GM12891 (cell line): ENCODE measurements around the gene CBLC.
"Not testable (repeated sequence)": the region's sequence is repeated elsewhere in the genome, so short reads cannot be mapped to it uniquely, and the experiment has no call there.

ENCODE experiments used
- DNase-seq: peaks from one replicate; pipeline ENCODE4 v3.0.0; 2011; ENCODE audit warnings: low spot score; ENCODE audit not compliant: insufficient read length
- FAIRE-seq: peaks from 2 replicates; lab custom pipeline; 2011; peaks lifted over from hg19 to GRCh38; lab: Jason Lieb, UNC
- PAX5 ChIP-seq: IDR thresholded peaks from 2 replicates; pipeline ENCODE4 v1.6.1; 2011; ENCODE audit warnings: low read length, moderate library complexity, mild to moderate bottlenecking; ENCODE audit not compliant: insufficient read depth, severe bottlenecking
- POLR2A ChIP-seq: IDR thresholded peaks from 2 replicates; pipeline ENCODE4 v1.6.1; 2011; ENCODE audit warnings: low read depth, low read length, control low read depth
- POLR2AphosphoS5 ChIP-seq: IDR thresholded peaks from 2 replicates; pipeline ENCODE4 v1.6.1; 2011; ENCODE audit warnings: low read depth, low read length, control low read depth
- POU2F2 ChIP-seq: IDR thresholded peaks from 2 replicates; pipeline ENCODE4 v1.6.1; 2011; ENCODE audit warnings: low read depth, mild to moderate bottlenecking, control low read depth, low read length, moderate library complexity
- SPI1 ChIP-seq: IDR thresholded peaks from 2 replicates; pipeline ENCODE4 v1.6.1; 2011; ENCODE audit warnings: low read depth, low read length, control low read depth
- TAF1 ChIP-seq: IDR thresholded peaks from 2 replicates; pipeline ENCODE4 v1.6.1; 2011; ENCODE audit warnings: low read depth, low read length, control low read depth

CBLC gene

DNA sequence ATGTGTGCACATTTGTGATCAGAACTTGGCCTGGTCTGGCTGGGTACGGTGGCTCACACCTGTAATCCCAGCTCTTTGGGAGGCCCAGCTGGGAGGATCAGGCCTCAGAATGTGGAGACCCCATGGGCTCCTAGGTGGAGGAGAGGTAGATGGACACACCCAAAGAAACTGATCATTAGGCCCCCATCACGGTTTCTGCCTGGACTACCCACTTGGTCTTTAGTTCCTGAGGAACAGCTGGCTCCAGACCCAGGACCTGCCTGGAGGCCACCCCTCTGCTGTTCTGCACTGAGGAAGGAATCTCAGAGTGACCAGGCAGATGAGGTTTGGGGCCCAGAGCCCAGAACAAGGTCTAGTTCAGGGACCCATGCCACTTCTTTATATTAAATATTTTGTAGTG is 1.5 kb downstream of the CBLC start:
- DNase-seq (no peak), FAIRE-seq (no peak)
- TF ChIP-seq POLR2AphosphoS5 (no peak), POLR2A (no peak), PAX5 (no peak), POU2F2 (no peak), SPI1 (no peak), TAF1 (no peak)

- DNase-seq = not testable (repeated sequence)
Measured at GRCh38 chr19:44781694-44782093, 4.0 kb downstream of the CBLC start.

DNA sequence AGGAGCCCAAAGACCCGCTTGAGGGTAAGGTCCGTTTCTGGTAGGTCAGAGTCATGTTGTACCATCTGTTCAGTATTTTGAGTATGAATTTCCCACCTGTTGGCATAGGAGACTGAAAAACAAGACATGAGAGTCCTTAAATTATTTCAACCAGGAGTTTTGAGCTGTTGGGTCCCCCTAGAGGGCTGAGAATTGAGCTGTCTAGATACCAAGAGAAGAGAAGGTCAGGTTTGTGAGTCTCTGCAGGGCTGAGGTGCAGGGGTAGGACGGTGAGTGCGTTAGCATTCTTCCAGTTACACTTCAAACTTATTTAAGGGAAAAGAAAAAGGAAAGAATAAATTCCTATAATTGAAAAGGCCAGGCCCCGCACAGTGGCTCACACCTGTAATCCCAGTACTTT is 5.0 kb downstream of the CBLC start:
- TF ChIP-seq POLR2AphosphoS5 (no peak), POU2F2 (no peak), PAX5 (no peak), TAF1 (no peak), POLR2A (no peak), SPI1 (no peak)
- no peak for DNase-seq
- FAIRE-seq = no peak

More at GRCh38 chr19:44781694-44782093, 4.0 kb downstream of the CBLC start:
- FAIRE-seq = not testable (repeated sequence)

DNA sequence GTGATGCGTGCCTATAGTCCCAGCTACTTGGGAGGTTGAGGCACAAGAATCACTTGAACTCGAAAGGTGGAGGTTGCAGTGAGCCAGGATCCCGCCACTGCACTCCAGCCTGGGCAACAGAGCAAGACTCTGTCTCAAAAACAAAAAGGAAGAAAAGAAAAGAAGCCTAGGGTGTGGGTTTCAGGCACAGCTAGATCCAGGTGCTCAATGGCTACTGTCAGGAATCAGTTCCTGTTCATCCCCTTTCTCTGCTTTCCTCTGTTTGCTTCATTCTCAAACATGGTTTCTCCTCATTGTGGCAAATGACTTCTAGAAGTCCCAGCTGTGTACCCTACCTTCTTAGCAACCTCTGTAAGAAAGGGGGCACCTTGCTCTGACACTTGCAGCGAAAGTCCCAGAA is 5.9 kb downstream of the CBLC start:
- FAIRE-seq (no peak), DNase-seq (no peak)
- TF ChIP-seq SPI1 (no peak), POU2F2 (no peak), TAF1 (no peak), POLR2A (no peak), PAX5 (no peak), POLR2AphosphoS5 (no peak)

GRCh38 chr19:44785271-44785670 is 7.6 kb downstream of the CBLC start:
- FAIRE-seq (no peak), DNase-seq (no peak)
- no peak for TF ChIP-seq TAF1
- TF ChIP-seq PAX5 = no peak
- no peak for TF ChIP-seq POLR2A
- no peak for TF ChIP-seq POLR2AphosphoS5
- TF ChIP-seq POU2F2 = no peak
- TF ChIP-seq SPI1 = no peak

DNA sequence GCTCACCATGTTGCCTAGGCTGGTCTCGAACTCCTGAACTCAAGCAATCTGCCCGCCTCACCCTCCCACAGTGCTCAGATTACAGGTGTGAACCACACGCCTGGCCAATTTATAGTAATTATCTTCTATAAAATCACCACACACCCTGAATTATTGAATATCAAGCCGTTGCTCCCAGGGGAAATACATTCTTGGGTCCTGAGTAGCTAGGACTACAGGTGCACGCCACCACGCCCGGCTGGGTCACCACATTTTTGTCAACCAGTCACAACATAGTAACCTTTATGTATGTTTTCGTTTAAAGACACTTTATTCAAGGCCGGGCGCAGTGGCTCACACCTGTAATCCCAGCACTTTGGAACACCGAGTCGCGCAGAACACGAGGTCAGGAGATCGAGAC is 8.3 kb downstream of the CBLC start:
- DNase-seq = no peak
- TF ChIP-seq TAF1 (no peak), SPI1 (no peak), POU2F2 (no peak), POLR2AphosphoS5 (no peak), POLR2A (no peak), PAX5 (no peak)
- no peak for FAIRE-seq

DNA sequence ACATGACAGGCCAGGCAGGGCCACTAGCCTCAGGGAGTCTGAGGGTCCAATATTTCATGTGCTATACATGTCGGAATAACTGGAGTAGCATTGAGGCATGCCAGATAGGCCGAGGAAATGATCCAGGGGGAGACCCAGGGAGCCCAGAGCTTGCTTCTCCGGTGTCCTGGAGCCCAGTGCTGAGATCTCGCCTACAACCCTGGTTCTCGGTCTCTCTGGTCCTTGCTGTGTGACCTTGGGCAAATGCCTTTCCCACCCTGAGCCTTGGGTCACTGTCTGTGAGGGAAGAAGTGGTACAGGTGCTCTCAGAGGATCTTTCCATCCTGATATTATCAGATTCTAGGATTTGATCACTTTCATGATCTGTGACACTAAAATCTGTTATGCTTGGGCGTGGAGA is 11.3 kb downstream of the CBLC start:
- DNase-seq (no peak), FAIRE-seq (no peak)
- no peak for TF ChIP-seq PAX5

DNA sequence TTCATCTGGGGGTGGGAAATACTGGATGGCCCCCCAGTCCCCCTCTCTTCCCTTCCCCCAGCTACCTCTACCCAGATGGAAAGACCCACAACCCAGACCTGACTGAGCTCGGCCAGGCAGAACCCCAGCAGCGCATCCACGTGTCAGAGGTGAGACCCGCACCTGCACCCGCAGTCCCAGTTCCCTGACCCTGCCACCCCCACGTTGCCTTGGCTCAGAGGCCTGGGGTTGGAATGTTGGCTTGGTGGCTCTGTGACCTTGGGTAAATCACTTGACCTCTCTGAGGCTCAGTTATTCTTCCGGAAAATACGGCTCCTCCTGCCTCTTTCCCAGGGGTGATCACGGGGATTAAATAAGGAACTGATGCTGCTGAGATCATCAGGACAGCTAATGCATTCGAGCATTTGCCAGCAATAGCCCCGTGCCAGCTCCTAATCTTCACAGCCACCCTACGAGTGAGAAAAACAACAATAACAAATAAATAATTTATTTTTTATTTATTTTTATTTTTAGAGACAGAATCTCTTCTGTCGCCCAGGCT is 12.3 kb downstream of the CBLC start:
- DNase-seq (no peak), FAIRE-seq (no peak)
- TF ChIP-seq TAF1 = no peak
- no peak for TF ChIP-seq POU2F2
- TF ChIP-seq POLR2A = no peak
- TF ChIP-seq SPI1 = no peak
- TF ChIP-seq POLR2AphosphoS5 = no peak
- no peak for TF ChIP-seq PAX5

DNA sequence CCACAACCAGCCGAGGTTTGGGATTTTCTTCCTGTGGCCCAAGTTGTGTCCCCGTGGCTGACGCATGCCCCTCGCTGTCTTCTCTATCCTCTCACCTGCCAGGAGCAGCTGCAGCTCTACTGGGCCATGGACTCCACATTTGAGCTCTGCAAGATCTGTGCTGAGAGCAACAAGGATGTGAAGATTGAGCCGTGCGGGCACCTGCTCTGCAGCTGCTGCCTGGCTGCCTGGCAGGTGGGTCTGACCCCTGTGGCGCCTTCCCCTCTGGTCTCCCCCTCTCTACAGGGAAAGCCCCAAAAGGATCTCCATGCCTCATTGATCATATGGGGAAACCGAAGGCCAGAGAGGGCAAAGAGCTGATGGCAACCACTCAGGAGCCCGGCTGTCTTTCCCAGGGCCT is 14.6 kb downstream of the CBLC start:
- DNase-seq (no peak), FAIRE-seq (no peak)
- TF ChIP-seq POLR2AphosphoS5 (no peak), PAX5 (no peak), TAF1 (no peak), POU2F2 (no peak), POLR2A (no peak), SPI1 (no peak)

DNA sequence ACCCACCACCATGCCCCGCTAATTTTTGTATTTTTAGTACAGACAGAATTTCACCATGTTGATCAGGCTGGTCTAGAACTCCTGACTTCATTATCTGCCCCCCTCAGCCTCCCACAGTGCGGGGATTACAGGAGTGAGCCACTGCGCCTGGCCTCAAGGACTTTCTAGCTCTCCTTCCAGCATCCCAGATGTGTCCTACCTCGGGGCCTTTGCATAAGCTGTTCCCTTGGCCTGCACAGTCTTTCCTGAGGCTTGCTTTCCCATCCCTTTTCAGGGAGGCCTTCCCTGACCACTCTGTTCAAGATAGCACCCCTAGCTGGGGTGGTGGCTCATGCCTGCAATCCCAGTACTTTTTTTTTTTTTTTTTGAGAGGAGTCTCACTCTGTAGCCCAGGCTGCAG is 16.9 kb downstream of the CBLC start:
- DNase-seq = no peak
- TF ChIP-seq POLR2AphosphoS5 (no peak), TAF1 (no peak), PAX5 (no peak), POU2F2 (no peak), SPI1 (no peak), POLR2A (no peak)
- no peak for FAIRE-seq
